Stimulated activated effector memory CD8-positive, alpha-beta T cell treated with anti-CD3 and anti-CD28 coated beads, Interleukin-12 subunit alpha, Interleukin-12 subunit beta, amount 100 ng/mL, for 72 hours (primary cell): ENCODE results near the gene PCMT1.
A peak's percentile ranks its signal among the peaks of the same experiment; 100 is the strongest.
"Not testable (repeated sequence)": the region's sequence is repeated elsewhere in the genome, so short reads cannot be mapped to it uniquely, and the experiment has no call there.

Experiments
- ATAC-seq: fragments of 150-1000 bp; cut with Tn5 transposase; 2 replicates; pipeline ENCODE4 v1.10.0; 2021
- DNase-seq, 2 donors: peaks; one replicate each; pipeline ENCODE4 v3.0.0; 2021 to 2022; ENCODE audit warnings: low spot score in 2 of 2
- H3K27ac Mint-ChIP-seq: one replicate; pipeline ENCODE4 v1.8.0; 2022; ENCODE audit warnings: mild to moderate bottlenecking, mixed read lengths
- H3K36me3 Mint-ChIP-seq: one replicate; pipeline ENCODE4 v1.8.0; 2022; ENCODE audit warnings: mild to moderate bottlenecking, mixed read lengths
- H3K4me1 Mint-ChIP-seq: one replicate; pipeline ENCODE4 v1.8.0; 2022; ENCODE audit warnings: mixed read lengths
- H3K4me3 Mint-ChIP-seq: one replicate; pipeline ENCODE4 v1.8.0; 2022; ENCODE audit warnings: mild to moderate bottlenecking, mixed read lengths
- H3K9me3 Mint-ChIP-seq: one replicate; pipeline ENCODE4 v1.8.0; 2022; ENCODE audit warnings: mixed read lengths

Gene PCMT1

GRCh38 chr6:149733089-149733720 is 16.3 kb upstream of the PCMT1 start:
- no peak overlapping the region for H3K27ac Mint-ChIP-seq

GRCh38 chr6:149734915-149735314 is 14.6 kb upstream of the PCMT1 start:
- no peaks in the 10 kb centered on the region for H3K4me1 Mint-ChIP-seq
- no peaks in the 10 kb centered on the region for H3K9me3 Mint-ChIP-seq
- H3K27ac Mint-ChIP-seq: no peak overlapping the region
- no peak for DNase-seq
- no peak overlapping the region for H3K4me3 Mint-ChIP-seq
- no peak for ATAC-seq
- peaks cover 92% of the 10 kb centered on the region for H3K36me3 Mint-ChIP-seq

More at GRCh38 chr6:149733089-149733720, 16.3 kb upstream of the PCMT1 start:
- Mint-ChIP-seq H3K9me3 (no peaks in the 10 kb centered on the region), H3K36me3 (peaks cover 92% of the 10 kb centered on the region), H3K4me3 (no peak overlapping the region), H3K4me1 (peaks cover 8% of the 10 kb centered on the region)
- DNase-seq (no peak), ATAC-seq (no peak)

- Mint-ChIP-seq H3K36me3 (peaks cover 63% of the 10 kb centered on the region), H3K27ac (peak overlapping the region; percentile 94)
- not testable (repeated sequence) for H3K9me3 Mint-ChIP-seq
Measured at GRCh38 chr6:149745252-149745651, 4.3 kb upstream of the PCMT1 start.

GRCh38 chr6:149746147-149746946 is 3.2 kb upstream of the PCMT1 start, which contains the start of gene NUP43:
NUP43 (minus strand) TSS chr6:149746529; CDS start chr6:149746495, 34 bp downstream.
- peak within 1 kb of the TSS; percentile 94 for H3K27ac Mint-ChIP-seq
- H3K4me3 Mint-ChIP-seq: peak within 1 kb of the TSS; percentile 96
- H3K4me1 Mint-ChIP-seq: peaks cover 14% of the 10 kb centered on the region
- peak; percentile 74 to 92 for DNase-seq
- peak; percentile 82 for ATAC-seq
- H3K9me3 Mint-ChIP-seq: no peaks in the 10 kb centered on the region
- peaks cover 60% of the 10 kb centered on the region for H3K36me3 Mint-ChIP-seq

More at GRCh38 chr6:149745252-149745651, 4.3 kb upstream of the PCMT1 start:
- not testable (repeated sequence) for H3K4me1 Mint-ChIP-seq, ATAC-seq, DNase-seq
- peak overlapping the region; percentile 96 for H3K4me3 Mint-ChIP-seq

GRCh38 chr6:149749082-149749593 is 403 bp upstream of the PCMT1 start:
- not testable (repeated sequence) for DNase-seq, H3K9me3 Mint-ChIP-seq
- Mint-ChIP-seq H3K4me1 (peaks cover 14% of the 10 kb centered on the region), H3K4me3 (peak overlapping the region; percentile 84), H3K36me3 (peaks cover 32% of the 10 kb centered on the region), H3K27ac (peak overlapping the region; percentile 89)
- peak; percentile 17 for ATAC-seq

- DNase-seq: peak; percentile 37 to 83
- Mint-ChIP-seq H3K9me3 (no peaks in the 10 kb centered on the region), H3K36me3 (peaks cover 26% of the 10 kb centered on the region), H3K4me3 (peak overlapping the region; percentile 84), H3K4me1 (peaks cover 14% of the 10 kb centered on the region), H3K27ac (peak overlapping the region; percentile 89)
- peak; percentile 59 for ATAC-seq
Measured at GRCh38 chr6:149750136-149750609, 632 bp downstream of the PCMT1 start.

- Mint-ChIP-seq H3K27ac (peak overlapping the region; percentile 89), H3K9me3 (no peaks in the 10 kb centered on the region), H3K4me1 (peaks cover 20% of the 10 kb centered on the region), H3K4me3 (peak overlapping the region; percentile 84), H3K36me3 (peaks cover 25% of the 10 kb centered on the region)
- DNase-seq: no peak
- no peak for ATAC-seq
Measured at GRCh38 chr6:149751239-149751638, 1.7 kb downstream of the PCMT1 start.

- H3K9me3 Mint-ChIP-seq, ATAC-seq, DNase-seq, H3K27ac Mint-ChIP-seq, H3K4me3 Mint-ChIP-seq: not testable (repeated sequence)
- H3K4me1 Mint-ChIP-seq: peaks cover 13% of the 10 kb centered on the region
- H3K36me3 Mint-ChIP-seq: peaks cover 24% of the 10 kb centered on the region
Measured at GRCh38 chr6:149751920-149752319, 2.4 kb downstream of the PCMT1 start.

- ATAC-seq (no peak), DNase-seq (no peak)
- Mint-ChIP-seq H3K27ac (no peak overlapping the region), H3K4me1 (peaks cover 11% of the 10 kb centered on the region), H3K9me3 (no peaks in the 10 kb centered on the region), H3K4me3 (no peak overlapping the region), H3K36me3 (peaks cover 20% of the 10 kb centered on the region)
Measured at GRCh38 chr6:149752600-149753373, 3.2 kb downstream of the PCMT1 start.

GRCh38 chr6:149753374-149753637 is 3.8 kb downstream of the PCMT1 start:
- H3K4me3 Mint-ChIP-seq, H3K27ac Mint-ChIP-seq, ATAC-seq, DNase-seq, H3K9me3 Mint-ChIP-seq: not testable (repeated sequence)
- Mint-ChIP-seq H3K4me1 (peaks cover 11% of the 10 kb centered on the region), H3K36me3 (peaks cover 20% of the 10 kb centered on the region)

- H3K36me3 Mint-ChIP-seq: peaks cover 28% of the 10 kb centered on the region
- ATAC-seq (no peak), DNase-seq (no peak)
- H3K4me3 Mint-ChIP-seq: no peak overlapping the region
- no peak overlapping the region for H3K27ac Mint-ChIP-seq
- no peaks in the 10 kb centered on the region for H3K9me3 Mint-ChIP-seq
- H3K4me1 Mint-ChIP-seq: peaks cover 11% of the 10 kb centered on the region
Measured at GRCh38 chr6:149754548-149754947, 5.0 kb downstream of the PCMT1 start.

- Mint-ChIP-seq H3K36me3 (peaks cover 31% of the 10 kb centered on the region), H3K4me3 (no peak overlapping the region), H3K9me3 (no peaks in the 10 kb centered on the region), H3K4me1 (peaks cover 15% of the 10 kb centered on the region), H3K27ac (no peak overlapping the region)
- ATAC-seq (no peak), DNase-seq (no peak)
Measured at GRCh38 chr6:149755300-149756260, 6.0 kb downstream of the PCMT1 start.

- ATAC-seq (no peak), DNase-seq (no peak)
- Mint-ChIP-seq H3K27ac (no peak overlapping the region), H3K36me3 (peaks cover 28% of the 10 kb centered on the region), H3K4me1 (peaks cover 12% of the 10 kb centered on the region), H3K9me3 (no peaks in the 10 kb centered on the region), H3K4me3 (no peak overlapping the region)
Measured at GRCh38 chr6:149756261-149756636, 6.7 kb downstream of the PCMT1 start.

- no peak overlapping the region for H3K4me3 Mint-ChIP-seq
- H3K36me3 Mint-ChIP-seq: peaks cover 37% of the 10 kb centered on the region
- ATAC-seq: no peak
- H3K4me1 Mint-ChIP-seq: peaks cover 6% of the 10 kb centered on the region
- no peak overlapping the region for H3K27ac Mint-ChIP-seq
- no peak for DNase-seq
- peaks cover 4% of the 10 kb centered on the region for H3K9me3 Mint-ChIP-seq
Measured at GRCh38 chr6:149761438-149761837, 11.9 kb downstream of the PCMT1 start.
